Measurements from ENCODE around the gene AKT1.

DNA sequence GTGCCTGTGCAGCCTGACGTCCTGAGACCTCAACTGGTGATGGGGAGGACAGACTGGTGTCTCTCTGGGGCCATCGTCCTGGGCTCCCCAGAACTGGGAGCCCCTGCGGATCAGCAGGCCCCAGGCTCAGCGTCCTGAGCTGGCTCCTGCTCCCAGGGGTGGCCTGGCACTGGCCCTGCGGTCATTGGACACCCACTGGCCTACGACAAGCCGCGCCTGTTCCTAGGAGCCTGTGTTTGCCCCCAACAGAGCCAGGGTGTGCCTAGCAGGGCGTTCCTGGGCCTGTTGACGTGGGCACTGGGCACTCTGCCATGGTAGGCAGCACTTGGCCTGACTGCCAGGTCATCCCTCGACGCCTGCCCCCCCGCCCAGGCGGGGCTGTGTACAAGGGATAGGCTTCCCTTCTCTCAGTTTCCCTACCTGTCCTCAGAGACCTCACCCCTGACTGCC lies 63.2 kb downstream of the AKT1 start:
- TF ChIP-seq TAF1 (IDR thresholded peaks at IDR 0.05; ENCODE audit: borderline replicate concordance, low read depth, low read length): no peak
- no peak for TF ChIP-seq POLR2A (IDR thresholded peaks at IDR 0.05; ENCODE audit: low read depth, low read length)
